Tibial nerve (tissue), 3 donors: ENCODE measurements around the gene RYR1.

Source experiments
- CTCF ChIP-seq, 5 experiments: fragments of 200-600 bp in 3 of 5; fragments of 450-650 bp in 2 of 5; sonication (generic) in 3 of 5; IDR thresholded peaks; one replicate each; pipeline ENCODE4 v1.5.1; 2016 to 2019; ENCODE audit warnings: antibody characterized with exemption in 5 of 5, mild to moderate bottlenecking in 3 of 5, moderate library complexity in 2 of 5
- POLR2A ChIP-seq, 2 donors: fragments of 450-650 bp; IDR thresholded peaks; one replicate each; pipeline ENCODE4 v1.6.1; 2017; ENCODE audit warnings: antibody characterized with exemption in 2 of 2, mild to moderate bottlenecking in 2 of 2, moderate library complexity in 2 of 2

DNA sequence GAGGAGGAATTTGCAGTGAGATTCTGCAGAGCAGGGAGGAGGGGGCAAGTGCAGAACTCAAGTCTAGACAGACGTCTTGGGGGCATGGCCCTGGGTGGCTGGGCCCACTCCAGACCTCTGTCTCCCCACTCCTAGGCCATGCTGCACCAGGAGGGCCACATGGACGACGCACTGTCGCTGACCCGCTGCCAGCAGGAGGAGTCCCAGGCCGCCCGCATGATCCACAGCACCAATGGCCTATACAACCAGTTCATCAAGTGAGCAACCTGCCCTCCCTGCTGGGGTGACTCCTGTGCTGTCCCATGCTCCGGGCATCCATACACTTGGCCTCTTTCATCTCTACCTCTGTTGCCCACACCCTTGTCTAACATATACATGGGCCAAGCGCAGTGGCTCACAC, 18.1 kb downstream of the RYR1 start:
- TF ChIP-seq CTCF (IDR thresholded peaks at IDR 0.05) (no peak), POLR2A (IDR thresholded peaks at IDR 0.05) (no peak)
